Stimulated activated CD8-positive, alpha-beta memory T cell treated with anti-CD3 and anti-CD28 coated beads, Interleukin-12 subunit alpha, Interleukin-12 subunit beta, amount 100 ng/mL, for 1 hour (primary cell): Measurements from ENCODE around the gene SLC35B4.
"Not testable (repeated sequence)": the region's sequence is repeated elsewhere in the genome, so short reads cannot be mapped to it uniquely, and the experiment has no call there.

ENCODE experiments used
- DNase-seq: peaks from one replicate; pipeline ENCODE4 v3.0.0-alpha.2; 2020; ENCODE audit warnings: low read depth

Gene SLC35B4

DNA sequence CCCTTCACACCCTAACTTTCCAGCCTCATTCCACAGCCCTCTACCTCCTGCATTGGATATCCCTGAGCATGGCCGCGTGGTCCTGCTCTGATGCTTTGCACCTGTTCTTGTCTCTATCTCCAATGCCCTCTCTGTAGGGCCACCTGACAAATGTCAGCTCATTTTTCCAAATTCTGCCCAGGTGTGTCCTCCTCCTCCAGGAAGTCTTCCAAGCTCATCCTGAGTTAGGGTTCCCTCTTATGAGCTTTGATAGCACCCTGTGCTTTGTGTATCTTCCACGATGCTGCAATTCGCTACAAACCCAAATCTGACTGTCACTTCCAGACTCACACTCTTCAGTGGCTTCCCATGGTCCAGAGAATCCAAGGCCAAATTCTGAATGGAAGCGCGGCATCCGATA is 14.7 kb upstream of the SLC35B4 start:
- DNase-seq = no peak

DNA sequence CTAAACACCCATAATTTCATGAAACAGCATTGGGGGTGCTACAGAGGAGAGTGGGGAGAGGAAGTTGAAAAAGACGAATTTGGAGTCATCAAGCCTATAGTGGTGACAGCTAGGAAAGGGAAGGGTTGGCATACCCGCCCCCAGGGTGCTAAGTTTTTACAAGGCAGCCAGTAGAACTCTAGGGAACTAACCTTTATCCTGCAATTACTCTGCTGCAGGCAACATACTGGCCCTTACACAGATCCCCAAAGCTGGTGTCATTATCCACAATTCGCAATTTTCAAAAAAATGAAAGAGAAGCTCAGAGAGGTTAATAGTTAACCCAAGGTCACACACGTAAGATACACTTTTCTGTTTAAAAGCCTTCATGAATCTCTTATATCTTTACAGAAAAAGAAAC is 14.2 kb upstream of the SLC35B4 start:
- no peak for DNase-seq

GRCh38 chr7:134329614-134330346 is 13.1 kb upstream of the SLC35B4 start:
- no peak for DNase-seq

DNA sequence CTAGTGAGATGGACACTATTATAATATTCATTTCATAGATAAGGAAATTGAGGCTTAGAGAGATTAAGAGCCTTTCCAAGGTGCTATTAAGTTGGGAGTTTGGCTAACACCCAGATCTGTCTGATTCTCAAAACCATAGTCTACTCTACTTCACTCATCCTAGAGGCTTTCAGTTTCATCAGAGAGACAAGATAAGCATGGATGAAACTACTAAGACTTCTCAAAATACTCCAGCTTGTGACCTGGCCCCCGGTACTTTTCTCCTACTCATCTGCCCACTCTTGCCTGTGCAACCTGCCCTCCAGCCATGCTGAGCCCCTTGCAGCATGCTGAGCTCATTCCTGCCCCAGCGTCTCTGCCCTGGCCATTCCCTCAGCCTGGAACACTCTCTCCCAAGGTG is 12.2 kb upstream of the SLC35B4 start:
- no peak for DNase-seq

DNA sequence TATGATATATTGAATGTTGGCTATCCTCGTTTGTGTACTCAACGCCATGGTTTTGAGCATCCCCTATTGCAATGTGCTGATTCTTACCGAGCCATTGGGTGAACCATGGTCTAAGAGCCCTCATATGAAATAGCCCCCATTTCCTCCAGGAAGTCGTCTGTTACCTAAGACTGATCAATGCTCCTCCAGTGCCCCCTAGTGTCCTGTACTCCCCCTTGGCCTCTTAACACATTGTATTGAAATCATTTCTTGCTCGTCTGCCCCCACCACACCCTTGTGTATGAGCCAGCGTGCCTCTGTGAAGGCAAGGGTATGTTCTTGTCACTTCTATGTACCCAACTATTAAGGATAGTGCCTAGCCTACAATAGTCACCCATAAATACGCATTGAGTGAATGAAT is 11.2 kb upstream of the SLC35B4 start:
- peak; percentile 22 for DNase-seq

DNA sequence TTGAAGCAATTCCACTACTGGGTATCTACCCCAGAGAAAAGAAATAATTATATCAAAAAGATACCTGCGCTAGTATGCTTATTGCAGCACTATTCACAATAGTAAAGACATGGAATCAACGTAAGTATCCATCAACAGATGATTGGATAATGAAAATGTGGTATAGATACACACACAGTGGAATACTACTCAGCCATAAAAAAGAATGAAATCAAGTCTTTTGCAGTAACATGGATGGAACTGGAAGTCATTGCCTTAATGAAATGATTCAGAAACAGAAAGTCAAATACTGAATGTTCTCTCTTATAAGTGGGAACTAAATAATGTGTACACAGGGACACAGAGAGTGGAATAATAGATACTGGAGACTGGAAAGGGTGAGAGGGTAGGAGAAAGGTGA is 7.4 kb upstream of the SLC35B4 start:
- no peak for DNase-seq

- no peak for DNase-seq
These were observed 3.5 kb upstream of the SLC35B4 start for GRCh38 chr7:134320201-134320600.

DNA sequence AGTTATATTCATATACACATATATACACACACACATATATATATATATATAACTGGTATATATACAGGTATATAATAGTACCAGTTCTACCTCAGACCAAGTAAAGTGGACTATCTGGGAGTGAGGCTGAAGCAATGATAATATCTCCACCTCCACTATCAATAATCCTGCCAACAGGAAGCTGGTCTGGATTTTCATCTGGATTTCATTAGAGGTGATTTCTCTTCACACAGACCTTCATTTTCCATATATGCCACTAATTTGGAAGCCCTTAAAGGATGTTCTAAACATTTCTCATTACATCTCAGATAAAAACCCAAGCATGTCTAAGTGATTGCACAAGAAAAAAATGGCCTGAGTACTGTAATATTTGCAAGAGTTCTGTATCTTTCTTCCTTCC is 1.7 kb upstream of the SLC35B4 start:
- DNase-seq = no peak

DNA sequence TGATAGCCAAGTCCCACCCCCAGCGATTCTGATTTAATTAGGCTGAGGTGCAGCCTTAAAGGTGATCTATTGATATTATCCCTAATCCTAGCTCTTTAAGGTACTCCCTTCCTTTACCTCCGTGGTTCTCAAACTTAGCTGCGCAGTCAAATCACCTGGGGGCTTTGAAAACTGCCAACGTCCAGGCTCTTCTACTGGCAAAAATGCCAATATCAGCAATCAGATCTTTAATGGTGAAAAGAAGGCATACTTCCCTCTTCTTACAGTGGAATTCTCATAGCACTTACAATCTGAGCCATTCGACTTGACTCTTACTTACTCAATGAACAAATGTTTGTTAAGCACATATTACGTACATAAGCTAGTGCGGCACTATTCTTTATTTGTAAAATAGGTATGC is 704 bp upstream of the SLC35B4 start:
- no peak for DNase-seq

DNA sequence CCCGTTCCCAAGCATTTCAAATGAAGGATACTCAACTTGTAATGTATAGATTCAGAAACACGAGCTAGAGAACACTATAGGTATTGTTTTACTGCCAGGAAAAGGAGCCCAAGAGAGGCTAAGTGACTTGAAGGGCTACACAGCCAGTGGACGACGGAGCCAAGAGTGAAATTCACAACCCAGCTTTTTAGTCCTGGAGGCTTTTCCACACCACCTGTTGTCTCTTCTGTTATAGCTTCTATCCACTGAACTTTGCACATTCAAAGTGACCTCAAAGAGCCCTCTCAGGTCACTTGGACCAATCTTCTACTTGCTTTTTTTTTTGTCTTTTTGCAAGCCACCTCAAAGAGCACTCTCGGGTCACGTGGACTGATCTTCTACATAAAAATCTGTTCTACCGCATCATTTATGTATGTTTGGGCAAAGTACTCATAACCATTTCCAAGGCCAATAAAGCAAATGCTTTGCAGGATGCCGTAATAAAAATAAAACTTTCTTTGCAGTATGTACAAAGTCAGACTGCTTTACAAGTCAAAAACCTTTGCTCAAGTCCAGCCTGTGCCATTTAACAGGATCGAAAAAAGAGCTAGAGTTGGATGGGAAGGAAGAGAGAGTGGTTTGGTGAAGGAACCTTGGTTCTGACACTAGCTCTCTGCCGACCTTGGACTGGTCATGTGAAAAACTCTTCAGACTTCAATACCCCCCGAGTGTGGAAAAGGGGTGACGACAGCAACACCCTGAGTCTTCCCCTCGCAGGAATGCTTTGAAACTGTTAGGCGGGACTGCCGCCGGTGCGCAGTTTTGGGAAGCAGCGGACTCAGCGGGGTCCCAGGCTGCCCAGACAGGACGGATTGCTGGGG is 821 bp downstream of the SLC35B4 start:
- peak; percentile 0 for DNase-seq

DNA sequence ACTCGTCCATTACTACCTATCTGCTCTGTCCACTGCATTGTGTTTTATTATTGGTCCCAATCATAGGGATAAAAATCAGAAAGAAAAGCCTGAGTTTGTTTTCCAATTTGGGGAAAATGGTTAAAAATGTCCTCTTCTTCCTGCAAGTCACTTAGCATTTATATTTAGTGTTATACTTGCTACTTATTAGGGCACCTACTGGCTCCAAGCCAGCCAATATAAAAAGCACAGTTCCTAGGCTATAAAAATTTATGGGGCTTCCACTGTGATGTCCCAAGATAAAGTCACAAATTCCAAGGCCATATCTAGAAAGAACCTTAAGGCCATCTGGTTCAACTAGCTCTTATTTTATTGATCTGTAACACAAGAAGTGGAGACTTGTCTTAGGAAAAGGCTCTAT is 3.2 kb downstream of the SLC35B4 start:
- DNase-seq = no peak

GRCh38 chr7:134312717-134313116 is 4.0 kb downstream of the SLC35B4 start:
- DNase-seq = no peak

DNA sequence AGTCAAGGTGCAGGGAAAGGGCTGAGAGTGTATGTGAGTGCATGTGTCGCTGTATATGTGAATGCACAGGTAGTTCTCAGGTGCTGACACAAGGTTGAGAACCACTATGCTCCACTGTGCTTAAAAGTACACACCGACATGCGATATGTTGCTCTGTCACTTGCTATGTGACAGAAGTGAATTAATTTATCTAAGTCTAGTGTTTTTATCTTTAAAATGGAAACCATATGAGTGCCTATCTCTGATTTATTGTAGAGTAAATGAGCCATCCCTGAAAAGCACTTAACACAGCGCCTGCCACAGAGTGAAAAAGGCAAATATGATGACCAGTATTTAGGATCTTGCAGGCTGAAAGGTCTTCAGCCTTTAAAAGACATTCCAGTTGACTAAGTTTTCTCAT is 4.9 kb downstream of the SLC35B4 start:
- no peak for DNase-seq

DNA sequence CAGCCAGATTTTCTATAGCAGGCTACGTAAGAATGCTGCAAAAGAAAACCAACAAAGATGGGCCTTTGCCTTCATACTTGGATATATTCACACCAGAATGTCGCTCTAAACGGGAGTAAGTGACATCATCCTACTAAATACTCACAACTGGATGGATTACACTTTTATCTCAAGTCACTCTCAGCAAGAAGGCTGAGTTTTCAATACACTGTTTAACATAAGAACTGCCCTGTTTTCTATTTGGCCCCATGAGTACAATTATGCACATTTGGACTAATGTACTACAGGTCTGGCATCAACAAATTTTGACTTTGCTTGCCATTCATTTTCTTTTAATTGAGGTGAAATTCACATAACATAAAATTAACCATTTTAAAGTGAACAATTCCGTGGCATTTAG is 8.2 kb downstream of the SLC35B4 start:
- no peak for DNase-seq

DNA sequence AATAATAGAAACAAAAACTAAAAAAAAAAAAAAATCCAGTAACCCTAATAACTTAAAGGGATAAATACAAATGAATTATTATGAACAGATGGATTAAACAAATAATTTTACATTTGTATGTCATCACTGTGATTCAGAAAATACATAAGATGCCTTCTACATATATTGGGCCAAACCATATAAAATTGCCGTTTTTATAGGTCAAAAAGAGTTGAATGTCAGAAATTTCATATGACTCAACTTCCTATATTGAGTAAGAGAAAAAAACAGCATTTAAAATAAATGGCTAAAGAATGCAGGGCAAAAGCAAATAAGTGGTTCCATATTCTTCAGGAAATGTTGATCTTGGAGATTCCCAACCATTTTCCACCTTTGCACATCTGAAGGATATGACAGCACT is 9.4 kb downstream of the SLC35B4 start:
- no peak for DNase-seq

- no peak for DNase-seq
These were observed 14.6 kb downstream of the SLC35B4 start for GRCh38 chr7:134302120-134302519.

GRCh38 chr7:134301592-134301991 is 15.1 kb downstream of the SLC35B4 start:
- no peak for DNase-seq

DNA sequence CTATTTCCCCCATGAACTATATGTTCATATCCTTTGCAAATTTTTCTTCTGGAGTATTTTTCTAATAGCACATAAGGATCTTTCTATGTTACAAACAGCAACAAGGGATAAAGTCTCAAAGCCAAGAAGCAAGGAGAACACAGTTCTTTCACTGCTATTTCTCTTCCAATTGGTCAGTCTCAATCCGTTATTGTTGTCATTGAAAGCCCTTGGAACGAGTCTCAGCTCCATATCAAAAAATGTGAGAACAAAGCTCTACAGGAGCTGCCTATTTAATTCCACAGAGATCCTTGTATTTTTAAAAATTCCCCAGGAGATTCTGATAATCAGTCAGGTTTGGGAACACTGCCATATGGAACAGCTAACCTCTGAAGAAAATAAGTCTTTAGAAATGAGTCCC is 15.7 kb downstream of the SLC35B4 start:
- no peak for DNase-seq

DNA sequence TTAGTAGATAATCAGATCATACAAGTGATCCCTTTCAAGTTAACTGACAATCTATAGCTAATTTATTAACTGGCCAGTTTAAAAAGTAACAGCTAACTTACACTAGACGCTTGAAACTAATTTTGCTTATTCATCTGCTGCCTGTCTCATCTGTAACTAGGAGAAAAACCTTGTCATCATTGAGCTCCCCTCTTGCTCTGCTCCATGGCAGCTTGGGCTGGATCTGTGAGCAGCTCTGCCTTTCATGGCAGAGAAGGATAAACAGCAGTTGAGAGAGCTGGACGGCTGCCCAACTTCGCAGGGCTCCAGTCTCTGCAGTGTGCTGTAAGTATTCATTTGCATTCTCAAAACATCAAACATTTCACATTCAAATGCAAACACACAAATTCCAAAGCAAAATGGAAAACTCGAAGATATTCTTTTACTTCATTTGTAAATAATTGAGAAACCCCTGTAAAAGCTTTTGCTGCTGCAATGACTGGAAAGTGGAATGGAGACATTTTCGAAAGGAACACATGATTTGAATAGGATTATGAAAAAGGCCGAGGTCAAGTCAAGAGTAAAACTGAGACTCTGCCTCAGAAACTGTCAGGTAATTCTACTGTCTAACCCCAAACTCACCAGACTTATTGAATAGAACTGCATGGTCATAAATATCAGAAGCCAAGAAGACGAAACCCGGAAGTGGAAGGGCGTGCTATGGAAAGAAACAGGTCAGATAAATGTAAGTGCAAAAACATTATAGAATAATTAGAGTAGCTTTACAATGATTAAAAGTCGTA is 17.6 kb downstream of the SLC35B4 start:
- DNase-seq = no peak

GRCh38 chr7:134297489-134297888 is 19.2 kb downstream of the SLC35B4 start:
- DNase-seq = no peak

DNA sequence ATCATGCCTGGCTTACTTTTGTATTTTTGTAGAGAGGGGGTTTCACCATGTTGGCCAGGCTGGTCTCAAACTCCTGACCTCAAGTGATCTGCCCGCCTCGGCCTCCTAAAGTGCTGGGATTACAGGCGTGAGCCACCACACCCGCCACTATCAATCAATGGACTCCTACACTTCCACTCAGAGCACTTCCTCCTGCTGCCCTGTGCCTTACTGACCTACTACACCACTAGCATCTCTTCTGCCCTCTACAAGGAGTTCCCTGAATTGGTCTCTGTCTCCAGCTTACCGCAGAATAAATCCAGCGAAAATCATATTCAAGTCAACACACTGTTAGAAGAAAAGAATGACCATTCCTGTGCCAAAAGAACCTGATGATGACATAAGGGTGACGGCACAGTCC is 20.7 kb downstream of the SLC35B4 start:
- DNase-seq = not testable (repeated sequence)

DNA sequence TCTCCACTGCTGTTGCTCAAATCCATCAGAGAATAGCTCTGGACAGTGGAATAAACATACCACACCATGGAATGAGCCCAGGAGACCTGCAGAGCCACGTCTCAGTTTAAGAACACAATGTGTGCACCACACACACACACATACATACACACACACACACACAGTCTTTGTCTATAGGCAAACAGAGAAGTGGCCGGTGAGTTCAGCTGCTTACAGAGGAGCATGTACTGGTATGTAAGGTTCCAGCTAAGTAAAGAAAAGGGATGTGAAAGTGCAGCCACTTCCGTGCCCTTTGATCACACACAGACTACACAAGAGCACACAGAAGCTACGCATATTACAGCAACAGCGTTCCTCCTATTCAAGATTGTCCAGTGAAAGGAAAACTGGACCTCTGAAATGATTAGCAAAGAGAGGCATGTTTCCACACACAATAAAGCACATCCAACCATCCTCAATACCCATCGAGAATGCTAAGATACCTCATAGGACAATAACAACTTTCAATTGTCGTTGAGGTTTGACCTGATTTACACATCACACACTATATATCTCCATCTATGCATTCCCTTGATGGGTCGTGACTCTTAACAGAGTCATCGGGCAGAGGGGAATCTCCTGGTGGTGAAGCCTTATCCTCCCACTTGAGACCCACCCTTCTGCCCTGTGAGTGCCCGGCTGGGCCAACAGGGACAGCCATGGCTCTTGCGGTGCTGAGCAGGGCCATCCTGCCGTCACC is 23.6 kb downstream of the SLC35B4 start:
- DNase-seq = no peak
